Mucosa of stomach (tissue), 1 donor: ENCODE data around the gene RBM15B.
"Not testable (repeated sequence)": the region's sequence is repeated elsewhere in the genome, so short reads cannot be mapped to it uniquely, and the experiment has no call there.

Experiments used
- H3K27me3 ChIP-seq: one replicate; pipeline ENCODE4 v1.7.0; 2013; ENCODE audit warnings: mild to moderate bottlenecking, low read length; ENCODE audit not compliant: control insufficient read depth, insufficient read depth
- H3K36me3 ChIP-seq: one replicate; pipeline ENCODE4 v1.7.0; 2013; ENCODE audit warnings: low read length; ENCODE audit not compliant: control insufficient read depth, insufficient read depth
- H3K4me1 ChIP-seq: one replicate; pipeline ENCODE4 v1.7.0; 2013; ENCODE audit warnings: mild to moderate bottlenecking, low read length; ENCODE audit not compliant: control insufficient read depth, insufficient read depth
- H3K4me3 ChIP-seq: one replicate; pipeline ENCODE4 v1.7.0; 2013; ENCODE audit warnings: low read length
- H3K9ac ChIP-seq: one replicate; pipeline ENCODE4 v1.7.0; 2013; ENCODE audit warnings: mild to moderate bottlenecking, low read length, moderate library complexity
- H3K9me3 ChIP-seq: one replicate; pipeline ENCODE4 v1.7.0; 2013; ENCODE audit warnings: mild to moderate bottlenecking, low read length, moderate library complexity; ENCODE audit not compliant: control insufficient read depth
- donor health status: Pancreatic carcinoma.

Gene RBM15B

DNA sequence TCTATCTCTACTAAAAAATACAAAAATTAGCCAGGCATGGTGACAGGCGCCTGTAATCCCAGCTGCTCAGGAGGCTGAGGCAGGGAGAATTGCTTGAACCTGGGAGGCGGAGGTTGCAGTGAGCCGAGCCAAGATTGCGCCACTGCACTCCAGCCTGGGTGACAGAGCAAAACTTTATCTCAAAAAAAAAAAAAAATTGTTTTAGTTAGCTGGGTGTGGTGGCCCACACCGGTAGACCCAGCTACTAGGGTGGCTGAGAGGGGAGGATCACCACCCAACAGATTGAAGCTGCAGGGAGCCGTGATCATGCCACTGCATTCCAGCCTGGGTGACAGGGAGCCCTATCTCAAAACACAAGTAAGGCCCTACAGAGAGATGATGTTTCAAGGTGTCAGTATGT lies 3.8 kb upstream of the RBM15B start:
- H3K36me3 ChIP-seq = peaks cover 11% of the 10 kb centered on the region
- H3K4me3 ChIP-seq = peak overlapping the region; percentile 17
- peak overlapping the region; percentile 42 for H3K9ac ChIP-seq
- H3K27me3 ChIP-seq, H3K9me3 ChIP-seq: not testable (repeated sequence)
- H3K4me1 ChIP-seq = peaks cover 66% of the 10 kb centered on the region

DNA sequence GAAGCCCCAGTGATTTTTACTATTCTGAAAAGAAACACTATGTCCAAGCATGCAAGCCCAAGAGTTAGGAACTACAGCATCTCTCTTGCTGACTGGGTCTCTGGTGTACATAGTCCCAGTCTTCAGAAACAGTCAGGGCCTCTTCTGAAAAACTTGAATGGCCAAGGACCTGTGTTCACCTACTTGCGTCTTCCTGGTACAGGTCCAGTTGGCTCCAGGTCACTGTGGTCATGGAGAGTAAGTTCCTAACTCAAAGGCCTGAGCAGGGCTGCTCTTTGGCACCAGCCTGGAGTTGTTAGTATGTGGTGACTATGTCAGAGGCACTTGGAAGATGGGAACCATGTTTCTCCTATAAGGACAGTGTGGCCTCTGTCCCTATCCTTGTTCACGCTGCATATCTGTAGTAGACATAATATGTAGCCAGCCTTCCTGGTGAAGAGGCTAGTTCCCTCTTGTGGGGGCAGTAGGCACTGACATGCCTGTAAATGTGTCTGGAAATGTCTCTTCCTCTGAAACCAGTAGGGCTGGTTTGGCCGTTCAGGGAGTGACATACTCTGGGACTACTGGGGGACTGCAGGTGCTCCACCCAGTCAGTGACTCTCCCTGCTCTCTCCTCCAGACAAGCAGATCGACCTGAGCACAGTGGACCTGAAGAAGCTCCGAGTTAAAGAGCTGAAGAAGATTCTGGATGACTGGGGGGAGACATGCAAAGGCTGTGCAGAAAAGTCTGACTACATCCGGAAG lies 2.6 kb upstream of the RBM15B start:
- Histone ChIP-seq H3K4me1 (peaks cover 75% of the 10 kb centered on the region), H3K4me3 (no peak overlapping the region), H3K9ac (peak overlapping the region; percentile 41), H3K36me3 (peaks cover 16% of the 10 kb centered on the region), H3K27me3 (no peaks in the 10 kb centered on the region), H3K9me3 (no peaks in the 10 kb centered on the region)

DNA sequence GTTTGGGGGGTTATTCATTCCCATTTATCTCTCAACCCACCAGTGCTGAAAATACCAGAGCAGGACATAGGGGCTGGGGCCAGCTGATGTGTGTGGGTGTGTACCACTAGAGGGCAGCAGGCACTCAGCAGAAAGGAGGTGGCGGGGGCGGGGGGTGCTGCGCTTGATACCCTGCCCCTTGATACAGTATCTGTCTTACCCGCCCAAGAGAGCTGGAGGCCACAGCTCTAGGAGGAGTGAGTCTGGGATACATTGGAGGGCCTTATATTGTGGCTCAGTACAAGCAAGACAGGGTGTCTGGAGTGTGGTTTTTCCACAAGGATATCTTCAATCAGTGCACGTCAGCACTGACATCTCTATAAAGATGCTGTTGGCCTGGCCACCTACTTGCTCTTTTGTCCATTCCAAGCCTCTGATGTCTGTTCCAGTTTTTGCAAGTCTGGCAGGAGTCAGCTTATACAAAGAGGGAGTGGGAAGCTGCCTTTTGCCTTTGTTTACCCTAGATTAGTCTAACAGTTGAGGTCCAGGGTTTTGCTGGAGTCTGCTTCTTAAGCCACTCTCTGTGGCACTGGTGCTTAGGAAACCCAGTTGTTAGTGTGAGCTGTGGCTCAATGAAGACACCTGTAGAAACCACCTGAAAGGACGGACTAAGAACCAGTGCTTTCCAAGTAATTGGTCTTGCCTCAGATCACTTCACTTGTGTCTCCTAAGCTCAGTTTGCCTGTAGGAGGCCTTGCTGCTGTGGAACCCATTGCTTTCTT lies 1.5 kb upstream of the RBM15B start:
- Histone ChIP-seq H3K27me3 (no peaks in the 10 kb centered on the region), H3K4me1 (peaks cover 77% of the 10 kb centered on the region), H3K4me3 (no peak overlapping the region), H3K9ac (peak overlapping the region; percentile 23), H3K9me3 (no peaks in the 10 kb centered on the region), H3K36me3 (peaks cover 22% of the 10 kb centered on the region)

DNA sequence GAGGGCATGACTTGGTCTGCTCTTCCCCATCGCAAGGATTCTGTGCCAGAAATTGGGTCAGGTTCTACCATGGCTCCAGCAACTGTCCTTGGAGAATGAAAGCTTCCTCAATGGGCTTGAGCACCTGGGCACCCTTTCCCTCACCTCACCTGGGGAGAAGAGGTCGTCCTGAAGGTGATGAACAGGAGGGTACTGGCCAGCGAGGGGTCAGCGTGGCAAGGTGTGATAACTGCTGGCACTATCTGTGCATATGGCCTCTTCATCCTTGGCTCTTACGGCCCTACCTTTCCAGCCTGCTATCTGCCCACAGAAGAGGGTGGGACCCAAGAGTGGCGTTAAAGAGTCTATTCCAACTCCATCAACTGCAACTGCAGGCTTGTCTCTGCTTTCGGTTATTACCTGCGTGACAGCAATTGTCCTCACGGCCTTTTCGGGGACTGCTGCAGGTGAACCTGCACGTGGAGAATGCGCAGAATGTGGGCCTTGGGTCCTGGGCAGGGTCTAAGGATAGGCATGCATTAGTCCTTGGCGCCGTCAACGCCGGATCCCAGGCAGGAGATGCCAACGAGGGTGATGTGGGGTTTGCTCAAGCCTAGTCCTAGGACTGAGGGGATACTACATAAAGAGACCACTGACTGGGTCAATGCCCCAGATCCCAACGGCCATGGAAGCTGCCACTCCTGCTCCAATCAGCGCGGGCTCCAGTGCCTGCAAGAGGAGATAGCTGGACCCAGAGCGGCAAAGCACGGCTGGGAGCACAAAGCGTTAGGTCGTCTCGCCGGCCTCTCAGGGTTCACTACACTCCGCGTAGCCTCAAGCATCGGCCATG lies 625 bp upstream of the RBM15B start:
- no peaks in the 10 kb centered on the region for H3K27me3 ChIP-seq
- no peak overlapping the region for H3K4me3 ChIP-seq
- peaks cover 82% of the 10 kb centered on the region for H3K4me1 ChIP-seq
- H3K36me3 ChIP-seq = peaks cover 26% of the 10 kb centered on the region
- H3K9ac ChIP-seq = peak overlapping the region; percentile 48
- no peaks in the 10 kb centered on the region for H3K9me3 ChIP-seq

DNA sequence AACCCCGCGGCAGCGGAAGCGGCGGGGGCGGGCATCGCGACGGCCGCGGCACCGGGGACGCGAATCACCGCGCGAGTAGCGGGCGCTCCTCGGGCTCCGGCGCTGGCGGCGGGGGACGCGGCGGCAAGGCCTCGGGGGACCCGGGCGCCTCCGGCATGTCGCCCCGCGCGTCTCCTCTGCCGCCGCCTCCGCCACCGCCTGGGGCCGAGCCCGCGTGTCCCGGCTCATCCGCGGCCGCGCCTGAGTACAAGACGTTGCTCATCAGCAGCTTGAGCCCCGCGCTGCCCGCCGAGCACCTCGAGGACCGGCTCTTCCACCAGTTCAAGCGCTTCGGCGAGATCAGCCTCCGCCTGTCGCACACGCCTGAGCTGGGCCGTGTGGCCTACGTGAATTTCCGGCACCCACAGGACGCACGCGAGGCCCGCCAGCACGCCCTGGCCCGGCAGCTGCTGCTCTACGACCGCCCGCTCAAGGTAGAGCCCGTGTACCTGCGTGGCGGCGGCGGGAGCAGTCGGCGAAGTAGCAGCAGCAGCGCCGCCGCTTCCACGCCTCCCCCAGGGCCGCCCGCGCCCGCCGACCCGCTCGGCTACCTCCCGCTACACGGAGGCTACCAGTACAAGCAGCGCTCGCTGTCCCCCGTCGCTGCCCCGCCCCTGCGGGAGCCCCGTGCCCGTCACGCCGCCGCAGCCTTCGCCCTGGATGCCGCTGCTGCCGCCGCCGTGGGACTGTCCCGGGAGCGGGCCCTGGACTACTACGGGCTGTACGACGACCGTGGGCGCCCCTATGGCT lies 675 bp downstream of the RBM15B start:
- Histone ChIP-seq H3K36me3 (peaks cover 34% of the 10 kb centered on the region), H3K4me1 (peaks cover 72% of the 10 kb centered on the region), H3K9ac (peak overlapping the region; percentile 61), H3K4me3 (peak overlapping the region; percentile 25), H3K9me3 (no peaks in the 10 kb centered on the region), H3K27me3 (no peaks in the 10 kb centered on the region)

DNA sequence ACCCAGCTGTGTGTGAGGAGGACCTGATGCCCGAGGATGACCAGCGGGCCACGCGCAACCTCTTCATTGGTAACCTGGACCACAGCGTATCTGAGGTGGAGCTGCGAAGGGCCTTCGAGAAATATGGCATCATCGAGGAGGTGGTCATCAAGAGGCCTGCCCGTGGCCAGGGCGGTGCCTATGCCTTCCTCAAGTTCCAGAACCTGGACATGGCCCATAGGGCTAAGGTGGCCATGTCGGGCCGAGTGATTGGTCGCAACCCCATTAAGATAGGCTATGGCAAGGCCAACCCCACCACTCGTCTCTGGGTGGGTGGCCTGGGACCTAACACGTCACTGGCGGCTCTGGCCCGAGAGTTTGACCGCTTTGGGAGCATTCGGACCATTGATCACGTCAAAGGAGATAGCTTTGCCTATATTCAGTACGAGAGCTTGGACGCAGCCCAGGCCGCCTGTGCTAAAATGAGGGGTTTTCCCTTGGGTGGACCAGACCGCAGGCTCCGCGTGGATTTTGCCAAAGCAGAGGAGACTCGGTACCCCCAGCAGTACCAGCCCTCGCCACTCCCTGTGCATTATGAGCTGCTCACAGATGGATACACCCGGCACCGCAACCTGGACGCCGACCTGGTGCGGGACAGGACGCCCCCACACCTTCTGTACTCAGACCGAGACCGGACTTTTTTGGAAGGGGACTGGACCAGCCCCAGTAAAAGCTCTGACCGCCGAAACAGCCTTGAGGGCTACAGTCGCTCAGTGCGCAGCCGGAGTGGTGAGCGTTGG lies 1.5 kb downstream of the RBM15B start:
- H3K36me3 ChIP-seq = peaks cover 34% of the 10 kb centered on the region
- H3K9ac ChIP-seq = peak overlapping the region; percentile 61
- peaks cover 66% of the 10 kb centered on the region for H3K4me1 ChIP-seq
- peak overlapping the region; percentile 21 for H3K4me3 ChIP-seq
- H3K9me3 ChIP-seq = no peaks in the 10 kb centered on the region
- H3K27me3 ChIP-seq = no peaks in the 10 kb centered on the region

DNA sequence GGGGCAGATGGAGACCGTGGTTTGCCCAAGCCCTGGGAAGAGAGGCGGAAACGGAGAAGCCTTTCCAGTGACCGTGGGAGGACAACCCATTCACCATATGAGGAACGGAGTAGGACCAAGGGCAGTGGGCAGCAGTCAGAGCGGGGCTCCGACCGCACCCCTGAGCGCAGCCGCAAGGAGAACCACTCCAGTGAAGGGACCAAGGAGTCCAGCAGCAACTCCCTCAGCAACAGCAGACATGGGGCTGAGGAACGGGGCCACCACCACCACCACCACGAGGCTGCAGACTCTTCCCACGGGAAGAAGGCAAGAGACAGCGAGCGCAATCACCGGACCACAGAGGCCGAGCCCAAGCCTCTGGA lies 2.0 kb downstream of the RBM15B start:
- Histone ChIP-seq H3K9me3 (no peaks in the 10 kb centered on the region), H3K4me3 (no peak overlapping the region), H3K27me3 (no peaks in the 10 kb centered on the region), H3K4me1 (peaks cover 61% of the 10 kb centered on the region), H3K36me3 (peaks cover 34% of the 10 kb centered on the region), H3K9ac (no peak overlapping the region)

DNA sequence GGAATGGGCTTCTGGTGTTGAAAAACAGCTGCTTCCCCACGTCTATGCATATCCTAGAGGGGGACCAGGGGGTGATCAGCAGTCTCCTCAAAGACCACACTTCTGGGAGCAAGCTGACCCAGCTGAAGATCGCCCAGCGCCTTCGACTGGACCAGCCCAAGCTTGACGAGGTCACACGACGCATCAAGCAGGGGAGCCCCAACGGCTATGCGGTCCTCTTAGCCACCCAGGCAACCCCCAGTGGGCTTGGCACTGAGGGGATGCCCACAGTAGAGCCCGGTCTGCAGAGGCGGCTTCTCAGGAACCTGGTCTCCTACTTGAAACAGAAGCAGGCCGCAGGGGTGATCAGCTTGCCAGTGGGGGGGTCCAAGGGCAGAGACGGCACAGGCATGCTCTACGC lies 2.5 kb downstream of the RBM15B start:
- no peak overlapping the region for H3K9ac ChIP-seq
- H3K4me3 ChIP-seq = no peak overlapping the region
- no peaks in the 10 kb centered on the region for H3K9me3 ChIP-seq
- H3K4me1 ChIP-seq = peaks cover 56% of the 10 kb centered on the region
- H3K27me3 ChIP-seq = no peaks in the 10 kb centered on the region
- H3K36me3 ChIP-seq = peaks cover 31% of the 10 kb centered on the region

DNA sequence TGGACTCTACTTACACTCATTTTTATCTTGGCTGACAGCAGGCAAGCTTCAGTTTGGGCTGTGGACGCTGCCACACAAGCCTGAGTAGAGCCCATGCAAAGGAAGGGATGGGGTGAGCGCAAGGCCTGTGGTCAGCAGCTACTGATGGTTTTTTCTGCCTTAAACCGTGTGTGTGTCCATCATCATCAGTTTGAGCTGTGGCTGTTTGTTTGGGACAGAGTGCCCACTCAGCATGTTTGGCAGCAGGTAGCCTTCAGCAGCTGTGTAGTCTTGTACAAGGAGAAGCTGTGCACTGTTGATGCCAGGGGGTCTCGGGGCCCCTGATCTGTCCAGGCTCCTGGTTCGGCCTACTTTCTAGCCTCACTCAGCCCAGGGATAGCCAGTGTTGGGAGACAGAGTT lies 3.5 kb downstream of the RBM15B start:
- H3K4me3 ChIP-seq = no peak overlapping the region
- no peak overlapping the region for H3K9ac ChIP-seq
- no peaks in the 10 kb centered on the region for H3K9me3 ChIP-seq
- peaks cover 46% of the 10 kb centered on the region for H3K4me1 ChIP-seq
- H3K36me3 ChIP-seq = peaks cover 28% of the 10 kb centered on the region
- no peaks in the 10 kb centered on the region for H3K27me3 ChIP-seq

DNA sequence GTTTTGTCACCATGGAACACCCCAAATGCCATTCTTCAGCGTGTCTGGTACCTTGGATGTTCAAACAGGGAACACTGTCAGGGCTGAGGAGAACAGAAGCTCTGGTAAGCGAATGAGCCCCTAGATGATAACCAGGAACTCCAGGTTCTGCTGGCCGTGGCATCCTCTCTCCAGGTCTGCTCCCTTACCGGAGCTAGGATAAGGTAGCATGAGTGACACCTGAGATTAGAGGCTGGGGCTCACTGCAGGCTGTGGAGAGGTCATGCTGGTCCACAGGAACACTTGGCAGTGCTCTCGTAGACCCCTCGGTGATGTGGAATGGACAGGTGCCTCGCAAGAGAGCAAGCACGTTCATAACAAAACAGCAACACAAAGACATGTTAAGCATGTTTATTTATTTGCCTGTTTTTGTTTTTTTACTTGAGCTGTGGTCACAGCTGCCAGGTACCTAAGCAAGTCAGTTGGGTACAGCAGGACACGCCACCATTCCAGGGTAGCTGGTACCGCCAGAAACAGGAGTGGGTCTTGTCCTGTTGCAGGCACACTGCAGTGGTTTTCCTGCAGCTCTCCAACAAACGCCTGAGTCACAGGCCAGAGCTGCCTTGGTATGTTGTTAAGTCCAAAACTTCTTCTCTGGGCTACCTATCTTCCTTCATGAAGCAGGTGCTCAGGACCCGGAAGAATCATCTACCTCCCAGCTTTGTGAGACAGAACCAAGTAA lies 4.6 kb downstream of the RBM15B start:
- H3K4me1 ChIP-seq = peaks cover 35% of the 10 kb centered on the region
- no peak overlapping the region for H3K9ac ChIP-seq
- no peak overlapping the region for H3K4me3 ChIP-seq
- no peaks in the 10 kb centered on the region for H3K27me3 ChIP-seq
- H3K9me3 ChIP-seq = no peaks in the 10 kb centered on the region
- H3K36me3 ChIP-seq = peaks cover 23% of the 10 kb centered on the region
